Right cardiac atrium (tissue), 5 donors: ENCODE results near the gene ZBTB38. TPM values are rescaled to one million over a fixed set of nuclear protein-coding genes. Genes with fewer than 3 reads are reported as not detected.
A peak's percentile ranks its signal among the peaks of the same experiment; 100 is the strongest.

Experiments used
- ATAC-seq, 2 donors: fragments of 200-7000 bp; cut with Tn5 transposase; one replicate each; pipeline versions ENCODE4 v1.8.0 to v1.9.1; 2020; ENCODE audit warnings: moderate library complexity in 2 of 2, mild to moderate bottlenecking in 1 of 2
- DNase-seq, 3 donors: peaks; one replicate each; pipeline ENCODE4 v3.0.0-alpha.2; 2020
- H3K27ac ChIP-seq: one replicate; pipeline ENCODE4 v1.5.1; 2013; ENCODE audit warnings: mild to moderate bottlenecking, low read length, control low read depth, moderate library complexity
- H3K27me3 ChIP-seq: one replicate; pipeline ENCODE4 v1.6.1; 2013; ENCODE audit not compliant: control insufficient read depth, insufficient read depth
- H3K4me1 ChIP-seq: one replicate; pipeline ENCODE4 v1.6.1; 2013; ENCODE audit warnings: low read length; ENCODE audit not compliant: control insufficient read depth, insufficient read depth
- H3K4me3 ChIP-seq: one replicate; pipeline ENCODE4 v1.5.1; 2013; ENCODE audit warnings: low read length, control low read depth
- H3K9me3 ChIP-seq: one replicate; pipeline ENCODE4 v1.6.1; 2013; ENCODE audit warnings: low read length; ENCODE audit not compliant: control insufficient read depth
- WGBS: extraction: QIAGEN DNeasy Blood & Tissue Kit; methylation state at CpG from one replicate; pipeline ENCODE4 v1.1.7; 2013; 5-methylcytosine and 5-hydroxymethylcytosine counted together
- intact Hi-C, 4 donors: fragments of 100-400 bp; cut with DNase I; formaldehyde crosslinking; loops; one replicate each; pipeline versions ENCODE4 v1.11.0 to v1.14.0; 2022 to 2023
- long read RNA-seq, 4 donors: library from polyadenylated mRNA; unstranded; transcript quantifications; one replicate each; pipeline ENCODE4 v2.0.0, GENCODE V29; 2020 to 2021
- polyA plus RNA-seq: library from polyadenylated mRNA; stranded (reverse); fragments of 200-250 nt; gene quantifications from one replicate; pipeline ENCODE4 v1.2.3, GENCODE V29; 2013
- total RNA-seq, 4 donors: library from RNA; stranded (reverse); fragmentation: NEBNext Ultra II Directional; extraction: Animal tissue kit (Norgen Biotek cat#: 25700); gene quantifications; one replicate each; pipeline ENCODE4 v1.2.1, GENCODE V29; 2021
- donor health status: healthy with polysubstance abuse.
- donor health status: DM: no; HTN: yes; CAD: no.
- donor health status: DM: no; HTN: no; CAD: no.
- donor health status: DM: no; HTN: yes; CAD: no; lungs with severe emphysema.
- donor health status: DM: yes; HTN: yes; CAD: no.

The ZBTB38 gene, protein sequence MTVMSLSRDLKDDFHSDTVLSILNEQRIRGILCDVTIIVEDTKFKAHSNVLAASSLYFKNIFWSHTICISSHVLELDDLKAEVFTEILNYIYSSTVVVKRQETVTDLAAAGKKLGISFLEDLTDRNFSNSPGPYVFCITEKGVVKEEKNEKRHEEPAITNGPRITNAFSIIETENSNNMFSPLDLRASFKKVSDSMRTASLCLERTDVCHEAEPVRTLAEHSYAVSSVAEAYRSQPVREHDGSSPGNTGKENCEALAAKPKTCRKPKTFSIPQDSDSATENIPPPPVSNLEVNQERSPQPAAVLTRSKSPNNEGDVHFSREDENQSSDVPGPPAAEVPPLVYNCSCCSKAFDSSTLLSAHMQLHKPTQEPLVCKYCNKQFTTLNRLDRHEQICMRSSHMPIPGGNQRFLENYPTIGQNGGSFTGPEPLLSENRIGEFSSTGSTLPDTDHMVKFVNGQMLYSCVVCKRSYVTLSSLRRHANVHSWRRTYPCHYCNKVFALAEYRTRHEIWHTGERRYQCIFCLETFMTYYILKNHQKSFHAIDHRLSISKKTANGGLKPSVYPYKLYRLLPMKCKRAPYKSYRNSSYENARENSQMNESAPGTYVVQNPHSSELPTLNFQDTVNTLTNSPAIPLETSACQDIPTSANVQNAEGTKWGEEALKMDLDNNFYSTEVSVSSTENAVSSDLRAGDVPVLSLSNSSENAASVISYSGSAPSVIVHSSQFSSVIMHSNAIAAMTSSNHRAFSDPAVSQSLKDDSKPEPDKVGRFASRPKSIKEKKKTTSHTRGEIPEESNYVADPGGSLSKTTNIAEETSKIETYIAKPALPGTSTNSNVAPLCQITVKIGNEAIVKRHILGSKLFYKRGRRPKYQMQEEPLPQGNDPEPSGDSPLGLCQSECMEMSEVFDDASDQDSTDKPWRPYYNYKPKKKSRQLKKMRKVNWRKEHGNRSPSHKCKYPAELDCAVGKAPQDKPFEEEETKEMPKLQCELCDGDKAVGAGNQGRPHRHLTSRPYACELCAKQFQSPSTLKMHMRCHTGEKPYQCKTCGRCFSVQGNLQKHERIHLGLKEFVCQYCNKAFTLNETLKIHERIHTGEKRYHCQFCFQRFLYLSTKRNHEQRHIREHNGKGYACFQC (N-terminal part only)
- total RNA-seq (10 to 100 TPM; 68.6 to 76.9 (median 73.6) TPM), polyA plus RNA-seq (14.6 TPM)
- long read RNA-seq, donor 1, transcript ZBTB38-201 (1 exons, 3,588 nt) = minor isoform, 6 of 61 reads
- long read RNA-seq, donor 1, transcript ZBTB38-211 (3 exons, 644 nt) = major isoform, 22 of 61 reads
- long read RNA-seq, donor 1, partial matches to known transcripts = 0 of 61 reads
- long read RNA-seq, donor 1, other reads (novel, unspliced or antisense) = 31 of 61 reads
- long read RNA-seq, donor 2, transcript ZBTB38-201 (1 exons, 3,588 nt) = major isoform, 14 of 20 reads
- long read RNA-seq, donor 2, partial matches to known transcripts = 0 of 20 reads
- long read RNA-seq, donor 2, other reads (novel, unspliced or antisense) = 4 of 20 reads
- long read RNA-seq, donor 3, transcript ZBTB38-201 (1 exons, 3,588 nt) = minor isoform, 32 of 130 reads
- long read RNA-seq, donor 3, transcript ZBTB38-204 (4 exons, 590 nt) = minor isoform, 9 of 130 reads
- long read RNA-seq, donor 3, transcript ZBTB38-211 (3 exons, 644 nt) = major isoform, 33 of 130 reads
- long read RNA-seq, donor 3, partial matches to known transcripts = 2 of 130 reads
- long read RNA-seq, donor 3, other reads (novel, unspliced or antisense) = 46 of 130 reads
- long read RNA-seq, donor 4, transcript ZBTB38-201 (1 exons, 3,588 nt) = major isoform, 11 of 20 reads
- long read RNA-seq, donor 4, partial matches to known transcripts = 0 of 20 reads
- long read RNA-seq, donor 4, other reads (novel, unspliced or antisense) = 6 of 20 reads

DNA sequence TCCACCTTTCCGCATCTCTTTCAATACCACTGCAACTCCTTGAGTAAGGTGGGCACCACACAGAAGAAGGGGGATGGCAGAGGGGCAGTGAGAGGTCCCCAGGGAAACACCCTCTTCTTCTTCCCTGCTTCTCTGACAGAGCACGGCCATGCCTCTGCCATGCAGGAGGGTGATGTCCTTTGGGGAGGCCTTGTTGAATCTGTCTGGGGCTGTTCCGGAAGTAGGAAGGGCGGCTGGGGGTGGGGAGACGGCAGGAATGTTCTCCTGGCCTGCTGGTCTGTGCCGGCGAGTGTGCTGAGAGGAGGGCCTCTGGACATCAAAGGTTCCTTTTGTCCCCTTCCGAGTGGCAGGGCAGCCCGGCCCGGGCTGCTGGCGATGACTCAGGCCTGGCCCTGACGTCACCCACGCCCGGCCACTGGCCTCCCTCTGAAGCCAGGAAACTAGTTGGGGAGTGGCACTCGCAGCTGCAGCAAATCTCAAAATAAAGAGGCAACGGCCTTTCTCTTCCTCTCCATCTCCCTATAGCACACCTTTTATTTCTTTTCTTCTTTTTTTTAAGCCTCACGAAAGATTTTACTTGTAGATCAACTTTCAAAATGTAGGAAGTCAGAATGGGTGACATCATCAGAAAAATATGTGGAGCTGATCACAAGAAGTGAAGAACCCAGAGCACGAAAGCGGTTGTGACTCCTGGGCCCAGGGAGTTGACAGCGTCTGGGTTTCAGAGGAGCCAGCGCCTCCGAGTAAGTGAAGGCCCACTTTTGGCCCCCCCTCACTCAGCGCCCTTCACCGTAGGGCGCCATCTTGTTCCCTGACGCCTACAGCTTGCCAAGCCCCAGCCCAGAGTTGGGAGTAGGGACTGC, at the start of gene ZBTB38:
Gene ZBTB38, plus strand, starts transcription at position 443 of the 863 bp plus-strand sequence. CDS start 73,885 bp downstream, outside the sequence.
- H3K4me1 ChIP-seq = peaks cover 9% of the 10 kb centered on the region
- 27% methylated on average over 26 of the region's 26 CpGs for WGBS

DNA sequence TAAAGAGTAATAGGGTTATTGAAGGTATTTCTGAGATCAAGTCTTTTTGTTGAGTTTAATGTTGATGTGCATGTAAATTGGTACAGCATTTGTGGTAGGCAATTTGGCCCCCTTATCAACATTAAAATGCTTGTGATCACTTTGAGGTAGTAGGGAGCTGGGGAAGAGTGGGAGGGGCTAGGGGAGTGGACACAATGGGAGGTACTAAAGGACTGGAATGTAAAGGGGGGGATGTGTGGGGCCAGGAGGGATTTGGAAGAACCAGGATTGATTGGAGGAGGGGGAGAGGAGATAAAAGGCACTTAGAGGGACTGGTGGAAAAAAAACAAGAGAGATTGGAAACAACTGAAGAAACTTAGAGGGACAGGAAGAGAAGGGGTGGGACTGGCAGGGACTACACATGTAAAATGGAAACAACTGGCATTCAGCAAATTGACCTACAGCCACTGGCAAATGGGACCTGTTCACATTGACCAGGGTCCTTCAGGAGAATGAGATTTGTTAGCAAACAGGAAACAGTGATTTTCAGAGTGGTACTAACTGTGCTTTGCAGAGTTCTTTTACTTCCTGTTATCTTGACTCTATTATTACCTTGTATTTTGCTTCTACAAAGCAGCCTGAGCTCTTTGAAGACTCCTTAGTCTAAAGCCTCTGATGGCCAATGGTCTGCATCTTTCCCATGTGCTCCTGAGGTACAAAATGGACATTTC, 47.8 kb upstream of the ZBTB38 start:
- ATAC-seq (no peak), DNase-seq (no peak)
- intact Hi-C loops = no loop called here
- Histone ChIP-seq H3K9me3 (no peaks in the 10 kb centered on the region), H3K27ac (no peak overlapping the region), H3K4me1 (no peaks in the 10 kb centered on the region), H3K4me3 (no peak overlapping the region), H3K27me3 (no peaks in the 10 kb centered on the region)

More for the DNA sequence above, at the start of gene ZBTB38:
- H3K27ac ChIP-seq = peak within 1 kb of the TSS; percentile 99
- ATAC-seq (peak; percentile 96), DNase-seq (peak; percentile 95 to 96 (median 96))
- intact Hi-C loops = loop anchor here in 1 of 4 donors (5.0 to 10.0 kb wide), 3 partner anchors 34 to 197 kb away; no protein-coding TSS in a partner anchor
- no peaks in the 10 kb centered on the region for H3K27me3 ChIP-seq
- H3K4me3 ChIP-seq = peak within 1 kb of the TSS; percentile 46
- no peaks in the 10 kb centered on the region for H3K9me3 ChIP-seq

DNA sequence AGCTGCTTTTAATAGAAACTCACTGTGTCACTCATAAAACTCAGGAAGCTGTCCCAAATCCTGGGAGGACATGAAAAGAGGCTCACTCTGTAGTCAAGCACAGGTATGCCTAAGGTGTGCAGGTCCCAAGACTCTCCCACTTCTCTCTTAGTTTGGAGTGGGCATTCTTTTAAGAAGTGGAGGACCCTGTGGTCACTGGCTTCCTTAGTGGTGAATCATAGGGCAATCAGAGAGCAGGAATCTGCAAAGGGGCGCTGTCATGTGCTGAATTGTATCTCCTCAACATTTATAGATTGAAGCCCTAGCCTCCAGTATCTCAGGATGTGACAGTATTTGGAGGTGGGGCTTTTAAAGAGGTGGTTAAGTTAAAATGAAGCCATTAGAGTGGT, 47.2 kb upstream of the ZBTB38 start:
- DNase-seq (no peak), ATAC-seq (no peak)
- Histone ChIP-seq H3K4me1 (no peaks in the 10 kb centered on the region), H3K27me3 (no peaks in the 10 kb centered on the region), H3K4me3 (no peak overlapping the region), H3K9me3 (no peaks in the 10 kb centered on the region), H3K27ac (no peak overlapping the region)
- WGBS = 91% methylated on average over 1 of the region's 1 CpG
- intact Hi-C loops = no loop called here

DNA sequence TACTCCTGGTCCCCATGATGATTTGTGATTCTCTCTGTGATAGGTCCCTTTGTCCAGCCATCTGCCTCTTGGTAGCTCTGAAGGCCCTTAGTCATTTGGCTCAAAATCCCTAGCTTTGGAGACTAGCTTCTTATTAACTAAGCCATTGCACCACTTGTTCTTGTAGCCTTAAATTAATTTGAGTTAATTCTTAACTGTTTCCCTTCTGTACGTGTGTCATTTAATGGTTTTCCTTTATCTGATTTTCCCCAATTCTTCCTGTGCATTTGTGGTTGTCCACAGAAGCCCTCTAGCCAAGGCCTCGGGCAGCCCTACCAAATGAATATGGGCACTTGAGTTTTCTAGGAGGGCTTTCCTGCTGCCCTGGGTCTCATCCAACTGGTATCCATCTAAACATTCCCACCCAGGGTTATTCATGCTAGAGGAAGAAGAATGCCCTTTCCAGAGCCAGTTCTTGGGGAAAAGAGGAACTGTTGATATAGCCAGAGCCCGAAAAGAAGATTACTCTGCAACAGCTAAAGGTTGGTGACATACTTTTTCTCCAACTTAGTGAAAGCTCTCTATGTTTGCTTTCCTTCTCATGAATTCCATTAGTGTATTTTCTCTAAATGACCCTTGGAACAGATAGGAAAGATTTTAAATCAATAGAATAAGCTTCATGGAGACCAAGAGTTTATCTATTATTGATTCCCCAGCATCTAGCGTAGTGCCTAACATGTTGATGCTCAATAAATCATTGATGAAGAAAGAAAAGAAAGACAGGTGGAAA, 44.2 kb upstream of the ZBTB38 start:
- H3K4me3 ChIP-seq = no peak overlapping the region
- intact Hi-C loops = no loop called here
- ATAC-seq = no peak
- H3K27me3 ChIP-seq = no peaks in the 10 kb centered on the region
- 87% methylated on average over 4 of the region's 4 CpGs for WGBS
- H3K4me1 ChIP-seq = no peaks in the 10 kb centered on the region
- DNase-seq = no peak
- H3K27ac ChIP-seq = no peak overlapping the region
- no peaks in the 10 kb centered on the region for H3K9me3 ChIP-seq

DNA sequence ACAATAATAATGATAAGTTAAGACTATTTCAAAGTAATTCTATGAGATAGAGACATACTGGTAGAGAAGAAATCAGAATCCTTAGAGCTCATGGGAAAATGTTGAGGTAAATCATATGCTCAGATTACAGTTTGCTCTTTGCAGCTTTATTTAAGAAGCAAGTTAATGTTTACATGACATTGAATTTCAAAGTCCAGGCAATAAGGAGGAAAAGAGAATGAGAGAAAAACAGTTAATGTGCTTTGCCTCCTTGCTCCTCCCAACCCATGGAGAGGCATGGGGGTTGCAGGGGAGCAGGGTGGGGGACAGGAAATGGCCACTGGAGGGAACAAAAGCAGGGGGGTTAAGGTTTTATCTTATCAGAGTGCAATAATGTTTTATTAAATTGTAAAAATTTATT, 42.2 kb upstream of the ZBTB38 start:
- Histone ChIP-seq H3K9me3 (no peaks in the 10 kb centered on the region), H3K4me3 (no peak overlapping the region), H3K27ac (no peak overlapping the region), H3K4me1 (no peaks in the 10 kb centered on the region), H3K27me3 (no peaks in the 10 kb centered on the region)
- ATAC-seq (peak in 1 of 2 donors; percentile 71), DNase-seq (no peak)
- intact Hi-C loops = no loop called here

DNA sequence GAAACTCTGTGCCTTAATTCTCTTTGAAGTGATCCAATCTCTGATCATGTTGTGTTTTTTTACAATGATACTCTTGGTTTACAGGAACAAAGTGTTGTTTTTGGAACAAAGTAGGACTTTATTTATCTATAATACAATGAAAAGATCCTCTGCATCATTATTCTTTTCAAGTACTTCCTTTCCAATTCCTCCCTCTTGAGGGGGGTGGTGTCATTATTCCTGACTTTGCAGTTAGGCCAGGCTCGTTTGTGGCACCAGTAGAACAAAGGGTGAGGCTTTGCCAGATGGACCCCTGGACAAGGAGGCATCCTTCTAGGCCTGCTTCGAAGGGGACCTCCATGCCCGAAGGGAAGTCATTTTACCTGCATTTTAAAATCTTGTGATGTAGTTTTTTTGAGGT, 41.7 kb upstream of the ZBTB38 start:
- no peaks in the 10 kb centered on the region for H3K4me1 ChIP-seq
- H3K27ac ChIP-seq = no peak overlapping the region
- no peaks in the 10 kb centered on the region for H3K9me3 ChIP-seq
- DNase-seq (no peak), ATAC-seq (peak in 1 of 2 donors; percentile 33)
- intact Hi-C loops = no loop called here
- no peak overlapping the region for H3K4me3 ChIP-seq
- WGBS = 64% methylated on average over 3 of the region's 3 CpGs
- H3K27me3 ChIP-seq = no peaks in the 10 kb centered on the region

DNA sequence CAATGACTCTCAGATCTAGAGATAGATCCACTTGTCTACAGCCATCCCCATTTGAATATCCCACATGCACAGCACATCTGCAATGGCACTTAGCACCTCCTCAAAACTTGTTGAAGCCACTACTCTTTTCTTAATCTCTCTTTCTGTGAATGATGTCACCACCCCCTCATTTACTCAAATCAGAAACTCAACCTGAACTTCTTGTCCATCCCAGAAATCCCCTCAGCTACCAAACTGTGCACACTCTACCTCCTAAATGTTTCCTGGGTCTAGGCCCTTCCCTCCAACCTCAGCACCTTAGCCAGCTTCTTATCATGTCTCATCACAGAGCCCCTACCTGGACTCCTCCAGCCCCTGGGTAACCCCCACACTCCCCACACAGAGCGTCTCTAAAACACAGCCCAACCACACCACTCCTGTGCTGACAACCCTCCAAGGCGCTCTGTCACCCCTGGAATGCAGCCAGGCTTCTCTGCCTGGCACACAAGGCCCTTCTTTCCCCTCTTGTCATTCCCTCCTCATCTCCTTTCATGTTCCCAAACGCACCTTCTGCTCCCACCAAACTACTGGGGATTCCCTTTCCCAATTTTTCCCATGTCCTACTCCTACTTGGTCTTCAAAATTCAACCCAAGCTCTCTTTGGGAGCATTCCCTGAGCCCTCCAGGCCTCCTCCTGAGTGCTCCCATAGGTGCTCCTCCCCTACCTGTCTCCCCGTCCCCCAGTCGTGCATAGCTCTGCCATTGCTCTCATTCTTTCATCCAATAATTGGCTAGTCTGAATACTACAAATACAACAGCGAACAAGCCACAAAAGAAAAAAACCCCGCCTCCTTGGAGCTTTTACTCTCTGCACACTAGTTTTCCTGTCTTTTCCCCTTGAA, 39.8 kb upstream of the ZBTB38 start:
- H3K4me3 ChIP-seq = no peak overlapping the region
- DNase-seq (peak in 1 of 3 donors; percentile 57), ATAC-seq (no peak)
- H3K27ac ChIP-seq = no peak overlapping the region
- H3K4me1 ChIP-seq = peaks cover 3% of the 10 kb centered on the region
- no peaks in the 10 kb centered on the region for H3K9me3 ChIP-seq
- WGBS = 73% methylated on average over 7 of the region's 7 CpGs
- no peaks in the 10 kb centered on the region for H3K27me3 ChIP-seq
- intact Hi-C loops = no loop called here

DNA sequence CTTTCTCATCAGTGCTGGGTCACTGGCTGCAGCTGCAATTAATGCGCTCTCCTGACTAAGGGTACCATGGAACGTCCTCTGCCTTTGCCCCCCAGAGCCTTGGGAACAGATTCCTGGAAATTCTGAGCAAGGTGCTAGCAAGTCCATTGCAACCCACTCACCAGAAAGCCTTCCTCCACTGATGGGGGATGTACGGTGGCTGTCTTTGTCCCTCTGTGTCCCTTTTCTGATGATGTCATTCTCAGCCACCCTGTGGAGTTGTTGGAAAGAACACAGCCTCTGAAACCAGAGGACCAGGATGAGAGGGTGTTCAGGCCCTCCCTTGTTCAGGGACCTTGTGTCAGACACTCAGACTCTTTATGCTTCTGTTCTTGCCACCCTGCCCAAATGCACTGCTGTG, 38.1 kb upstream of the ZBTB38 start:
- no peak overlapping the region for H3K27ac ChIP-seq

More for the DNA sequence above, 38.1 kb upstream of the ZBTB38 start:
- Histone ChIP-seq H3K4me1 (peaks cover 3% of the 10 kb centered on the region), H3K27me3 (no peaks in the 10 kb centered on the region), H3K4me3 (no peak overlapping the region), H3K9me3 (no peaks in the 10 kb centered on the region)
- 90% methylated on average over 3 of the region's 3 CpGs for WGBS
- ATAC-seq (no peak), DNase-seq (no peak)
- intact Hi-C loops = no loop called here
